Cardiac fibroblast (primary cell): Measurements from ENCODE around the gene NUP62.
"Not testable (repeated sequence)": the region's sequence is repeated elsewhere in the genome, so short reads cannot be mapped to it uniquely, and the experiment has no call there.

Experiments used
- DNase-seq, 2 donors: peaks; one replicate each; pipeline versions ENCODE4 v3.0.0 to v3.0.0-alpha.2; 2010; ENCODE audit warnings: low read depth in 2 of 2
- H3K4me3 ChIP-seq, 2 donors: replicated peaks in 1 of 2; 1 replicate in 1 of 2; 2 replicates in 1 of 2; pipeline ENCODE4 v1.5.1; 2011; ENCODE audit warnings: low read depth in 2 of 2, low read length in 2 of 2, mild to moderate bottlenecking in 2 of 2, moderate library complexity in 1 of 2
- TF ChIP-seq, protein P1 (sequence below): IDR thresholded peaks from one replicate; pipeline ENCODE4 v1.5.1; 2011; ENCODE audit warnings: low read depth, mild to moderate bottlenecking, low read length, inconsistent platforms

Gene NUP62

DNA sequence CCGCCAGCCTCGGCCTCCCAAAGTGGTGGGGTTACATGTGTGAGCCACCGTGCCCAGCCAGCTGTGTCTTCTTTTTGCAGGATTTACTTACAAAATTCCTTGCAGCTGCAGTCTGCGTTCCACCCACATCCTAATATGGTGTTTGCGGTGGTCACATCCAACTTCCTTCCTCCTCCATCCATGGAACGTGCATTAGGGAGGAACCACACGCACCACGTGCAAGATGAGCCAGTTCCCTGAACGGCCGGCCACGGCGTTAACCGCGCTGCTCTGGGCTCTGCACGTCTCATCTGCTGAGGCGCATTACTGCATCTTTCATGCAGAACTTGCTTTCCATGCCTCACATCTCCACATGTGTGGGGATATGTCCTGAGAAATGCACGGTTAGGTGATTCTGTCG is 44.7 kb upstream of the NUP62 start:
- no peak overlapping the region for H3K4me3 ChIP-seq
- DNase-seq: no peak
- TF ChIP-seq, protein P1, sequence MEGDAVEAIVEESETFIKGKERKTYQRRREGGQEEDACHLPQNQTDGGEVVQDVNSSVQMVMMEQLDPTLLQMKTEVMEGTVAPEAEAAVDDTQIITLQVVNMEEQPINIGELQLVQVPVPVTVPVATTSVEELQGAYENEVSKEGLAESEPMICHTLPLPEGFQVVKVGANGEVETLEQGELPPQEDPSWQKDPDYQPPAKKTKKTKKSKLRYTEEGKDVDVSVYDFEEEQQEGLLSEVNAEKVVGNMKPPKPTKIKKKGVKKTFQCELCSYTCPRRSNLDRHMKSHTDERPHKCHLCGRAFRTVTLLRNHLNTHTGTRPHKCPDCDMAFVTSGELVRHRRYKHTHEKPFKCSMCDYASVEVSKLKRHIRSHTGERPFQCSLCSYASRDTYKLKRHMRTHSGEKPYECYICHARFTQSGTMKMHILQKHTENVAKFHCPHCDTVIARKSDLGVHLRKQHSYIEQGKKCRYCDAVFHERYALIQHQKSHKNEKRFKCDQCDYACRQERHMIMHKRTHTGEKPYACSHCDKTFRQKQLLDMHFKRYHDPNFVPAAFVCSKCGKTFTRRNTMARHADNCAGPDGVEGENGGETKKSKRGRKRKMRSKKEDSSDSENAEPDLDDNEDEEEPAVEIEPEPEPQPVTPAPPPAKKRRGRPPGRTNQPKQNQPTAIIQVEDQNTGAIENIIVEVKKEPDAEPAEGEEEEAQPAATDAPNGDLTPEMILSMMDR: no peak

DNA sequence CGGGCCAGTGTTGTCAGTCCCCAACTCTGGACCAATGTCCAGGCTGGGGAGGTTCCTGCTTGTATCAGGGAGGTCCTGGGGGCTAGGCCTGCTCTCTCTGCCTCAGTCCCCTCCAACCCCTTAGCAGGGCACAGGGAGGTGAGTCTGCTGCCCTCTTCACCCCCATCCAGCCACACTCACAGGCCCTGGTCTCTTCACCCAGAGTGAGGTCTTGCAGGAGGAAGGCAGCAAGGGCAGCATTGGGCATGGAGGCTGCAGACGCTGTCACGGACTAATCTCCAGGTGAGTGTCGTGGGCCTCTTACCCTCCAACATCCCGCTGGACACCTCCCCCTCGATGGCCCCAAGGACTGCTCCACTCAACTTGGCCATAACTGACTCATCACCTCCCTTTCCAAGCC is 43.5 kb upstream of the NUP62 start:
- no peak for DNase-seq
- H3K4me3 ChIP-seq: no peak overlapping the region

DNA sequence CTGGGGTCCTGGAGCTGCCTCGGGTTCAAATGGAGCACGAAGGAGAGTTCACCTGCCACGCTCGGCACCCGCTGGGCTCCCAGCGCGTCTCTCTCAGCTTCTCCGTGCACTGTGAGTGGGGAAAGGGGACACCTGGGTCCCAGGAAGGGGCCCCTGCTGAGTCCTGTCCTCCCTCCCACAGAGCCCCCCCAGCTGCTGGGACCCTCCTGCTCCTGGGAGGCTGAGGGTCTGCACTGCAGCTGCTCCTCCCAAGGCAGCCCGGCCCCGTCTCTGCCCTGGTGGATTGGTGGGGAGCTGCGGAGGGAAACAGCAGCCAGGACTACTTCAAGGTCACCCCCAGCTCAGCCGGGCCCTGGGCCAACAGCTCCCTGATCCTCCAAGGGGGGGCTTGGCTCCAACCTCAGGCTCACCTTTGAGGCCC is 42.7 kb upstream of the NUP62 start:
- no peak overlapping the region for H3K4me3 ChIP-seq
- TF ChIP-seq, protein P1: no peak
- DNase-seq: no peak

More for the DNA sequence above, 43.5 kb upstream of the NUP62 start:
- TF ChIP-seq, protein P1: no peak

DNA sequence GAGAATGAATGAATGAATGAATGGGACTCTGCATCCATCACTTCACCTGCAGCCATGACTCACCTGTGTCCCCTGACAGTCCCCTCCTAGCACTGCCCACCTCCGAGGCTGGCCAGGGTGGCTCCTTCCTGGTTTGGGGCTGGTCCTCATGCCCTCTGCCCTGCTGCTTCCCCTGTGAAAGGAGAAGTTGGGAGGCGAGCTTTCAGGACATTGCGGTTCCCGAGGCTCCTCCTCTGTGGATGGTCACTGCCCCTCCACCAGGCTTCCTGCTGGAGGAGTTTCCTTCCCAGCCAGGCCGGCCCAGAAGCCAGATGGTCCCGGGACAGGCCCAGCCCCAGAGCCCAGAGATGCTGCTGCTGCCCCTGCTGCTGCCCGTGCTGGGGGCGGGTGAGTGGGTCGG is 40.1 kb upstream of the NUP62 start:
- DNase-seq, H3K4me3 ChIP-seq: not testable (repeated sequence)

DNA sequence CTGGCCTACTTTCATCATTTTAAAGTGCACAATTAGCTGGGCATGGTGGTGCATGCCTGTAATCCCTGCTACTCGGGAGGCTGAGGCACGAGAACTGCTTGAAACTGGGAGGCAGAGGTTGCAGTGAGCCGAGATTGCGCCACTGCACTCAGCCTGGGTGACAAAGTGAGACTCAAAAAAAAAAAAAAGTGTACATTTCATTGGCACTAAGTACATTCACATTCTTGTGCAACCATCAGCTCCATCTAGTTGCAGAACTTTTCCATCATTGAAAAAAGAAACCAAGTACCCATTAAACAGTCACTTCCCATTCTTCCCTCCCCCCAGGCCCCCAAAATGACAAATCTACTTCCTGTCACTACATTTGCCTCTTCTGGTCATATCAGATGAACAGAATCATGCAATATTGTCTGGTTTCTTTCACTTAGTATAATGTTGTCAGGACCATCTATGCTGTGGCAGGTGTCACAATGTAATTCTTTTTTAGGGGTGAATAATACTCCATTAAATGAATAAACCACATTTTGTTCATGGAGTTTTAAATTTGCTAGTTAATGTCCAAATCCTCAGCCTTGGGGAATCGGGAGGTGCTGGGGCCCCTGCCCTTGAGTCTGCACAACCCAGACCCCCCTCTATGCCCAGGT is 39.1 kb upstream of the NUP62 start:
- TF ChIP-seq, protein P1: no peak
- no peak for DNase-seq
- no peak overlapping the region for H3K4me3 ChIP-seq

DNA sequence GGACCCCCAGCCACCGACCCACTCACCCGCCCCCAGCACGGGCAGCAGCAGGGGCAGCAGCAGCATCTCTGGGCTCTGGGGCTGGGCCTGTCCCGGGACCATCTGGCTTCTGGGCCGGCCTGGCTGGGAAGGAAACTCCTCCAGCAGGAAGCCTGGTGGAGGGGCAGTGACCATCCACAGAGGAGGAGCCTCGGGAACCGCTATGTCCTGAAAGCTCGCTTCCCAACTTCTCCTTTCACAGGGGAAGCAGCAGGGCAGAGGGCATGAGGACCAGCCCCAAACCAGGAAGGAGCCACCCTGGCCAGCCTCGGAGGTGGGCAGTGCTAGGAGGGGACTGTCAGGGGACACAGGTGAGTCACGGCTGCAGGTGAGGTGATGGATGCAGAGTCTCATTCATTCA is 31.7 kb upstream of the NUP62 start, which contains the start of gene SIGLEC11:
TSS of gene SIGLEC11 (minus strand) at position 193 of the 400 bp plus-strand sequence. CDS start at position 102, 91 bp downstream.
- not testable (repeated sequence) for DNase-seq

DNA sequence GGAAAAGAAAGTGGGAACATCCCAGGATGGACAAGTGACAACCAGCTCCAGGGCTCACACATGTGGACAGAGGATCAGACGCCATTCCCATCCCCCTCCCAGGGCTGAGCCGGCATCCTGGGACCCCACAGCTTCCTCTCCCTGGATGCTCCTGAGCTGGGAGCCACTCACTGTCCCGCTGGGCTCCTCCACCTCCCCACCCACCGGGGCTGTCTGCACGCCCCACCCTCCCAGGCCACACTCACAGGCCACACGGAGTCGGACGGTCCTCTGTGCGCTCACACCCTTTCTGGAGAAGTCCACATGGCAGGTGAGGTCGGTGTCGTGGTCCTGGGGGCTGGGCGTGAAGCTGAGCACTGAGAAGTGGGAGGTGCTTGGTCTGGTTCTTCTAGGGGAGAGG is 30.6 kb upstream of the NUP62 start:
- H3K4me3 ChIP-seq, DNase-seq: not testable (repeated sequence)

More for the DNA sequence above, 31.7 kb upstream of the NUP62 start, which contains the start of gene SIGLEC11:
- not testable (repeated sequence) for H3K4me3 ChIP-seq

DNA sequence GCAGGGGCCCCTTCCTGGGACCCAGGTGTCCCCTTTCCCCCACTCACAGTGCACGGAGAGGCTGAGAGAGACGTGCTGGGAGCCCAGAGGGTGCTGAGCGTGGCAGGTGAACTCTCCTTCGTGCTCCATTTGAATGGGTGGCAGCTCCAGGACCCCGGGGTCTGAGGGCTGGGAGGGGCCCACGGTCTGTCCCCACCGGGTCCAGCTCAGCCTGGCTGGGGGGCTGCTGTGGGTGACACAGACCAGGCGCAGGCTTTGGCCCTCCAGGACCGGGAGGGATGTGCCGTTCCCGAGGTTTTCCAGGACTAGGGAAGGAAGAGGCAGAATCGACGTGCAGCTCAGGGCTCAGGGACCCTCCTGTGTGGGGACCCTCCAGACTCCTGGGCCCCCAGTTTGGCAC is 29.3 kb upstream of the NUP62 start:
- not testable (repeated sequence) for H3K4me3 ChIP-seq

DNA sequence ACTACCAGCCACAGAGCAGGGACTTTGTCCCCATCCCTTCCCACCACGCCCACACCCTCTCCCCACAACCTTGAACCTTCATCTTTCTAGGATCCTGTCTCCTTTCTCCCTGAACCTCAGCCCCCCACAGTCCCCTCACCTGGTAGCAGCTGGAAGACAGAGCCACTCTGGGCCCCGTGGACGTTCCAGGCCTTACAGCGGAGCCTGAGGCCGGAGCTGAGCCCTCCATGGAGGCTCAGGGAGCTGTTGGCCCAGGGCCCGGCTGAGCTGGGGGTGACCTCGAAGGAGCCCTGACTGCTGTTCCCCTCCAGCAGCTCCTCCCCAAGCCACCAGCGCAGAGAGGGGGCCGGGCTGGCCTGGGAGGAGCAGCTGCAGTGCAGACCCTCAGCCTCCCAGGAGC is 28.8 kb upstream of the NUP62 start:
- H3K4me3 ChIP-seq, DNase-seq: not testable (repeated sequence)

More for the DNA sequence above, 29.3 kb upstream of the NUP62 start:
- not testable (repeated sequence) for DNase-seq
